PFSK-1 (cell line): Measurements from ENCODE around the gene ABCF3.

ENCODE experiments used
- FOXP2 ChIP-seq: optimal IDR thresholded peaks from 2 replicates; pipeline ENCODE3; 2011; ENCODE audit warnings: borderline replicate concordance, control low read depth, inconsistent platforms; ENCODE audit not compliant: insufficient read depth; ENCODE audit errors: extremely low read length, extremely low read depth
- POLR2AphosphoS5 ChIP-seq: IDR thresholded peaks from 2 replicates; pipeline ENCODE4 v1.6.1; 2012; ENCODE audit warnings: low read depth, mild to moderate bottlenecking, control low read depth, low read length, moderate library complexity
- REST ChIP-seq, 2 experiments: IDR thresholded peaks; 2 replicates each; pipeline versions ENCODE4 v1.6.1 to v1.8.0; 2011 to 2012; ENCODE audit warnings: low read depth in 2 of 2, low read length in 2 of 2, control low read depth in 1 of 2, inconsistent platforms in 1 of 2, mild to moderate bottlenecking in 1 of 2, moderate library complexity in 1 of 2; ENCODE audit not compliant: insufficient read depth in 1 of 2
- SIN3A ChIP-seq: IDR thresholded peaks from 2 replicates; pipeline ENCODE4 v1.6.1; 2012; ENCODE audit warnings: mild to moderate bottlenecking, low read length, moderate library complexity, borderline replicate concordance; ENCODE audit not compliant: insufficient read depth
- TAF1 ChIP-seq: IDR thresholded peaks from 2 replicates; pipeline ENCODE4 v1.6.1; 2012; ENCODE audit warnings: low read length, control low read depth, borderline replicate concordance; ENCODE audit not compliant: insufficient read depth

The ABCF3 gene

GRCh38 chr3:184184546-184185230 is 1.3 kb upstream of the ABCF3 start:
- TF ChIP-seq FOXP2, result no peak
- no peak for TF ChIP-seq REST (IDR thresholded peaks at IDR 0.05; ENCODE audit: insufficient read depth in 1 of 2, low read depth in 2 of 2, low read length in 2 of 2)
- TF ChIP-seq TAF1, result no peak
- no peak for TF ChIP-seq SIN3A
- no peak for TF ChIP-seq POLR2AphosphoS5

- TF ChIP-seq TAF1 (no peak), REST (IDR thresholded peaks at IDR 0.05; ENCODE audit: insufficient read depth in 1 of 2, low read depth in 2 of 2, low read length in 2 of 2) (no peak), FOXP2 (no peak), POLR2AphosphoS5 (peak; percentile 79), SIN3A (no peak; the same call in 1 of the 2 replicates)
These were observed 377 bp upstream of the ABCF3 start for GRCh38 chr3:184185461-184186183.

- TF ChIP-seq FOXP2, result no peak
- TF ChIP-seq POLR2AphosphoS5, result no peak
These were observed 856 bp downstream of the ABCF3 start for GRCh38 chr3:184186902-184187207.

GRCh38 chr3:184188080-184188479 is 2.1 kb downstream of the ABCF3 start:
- TF ChIP-seq POLR2AphosphoS5 (no peak), SIN3A (no peak), REST (IDR thresholded peaks at IDR 0.05; ENCODE audit: insufficient read depth in 1 of 2, low read depth in 2 of 2, low read length in 2 of 2) (no peak), FOXP2 (no peak), TAF1 (no peak)

GRCh38 chr3:184189421-184189820 is 3.4 kb downstream of the ABCF3 start:
- TF ChIP-seq REST (IDR thresholded peaks at IDR 0.05; ENCODE audit: insufficient read depth in 1 of 2, low read depth in 2 of 2, low read length in 2 of 2) (no peak), FOXP2 (no peak), POLR2AphosphoS5 (no peak), SIN3A (no peak), TAF1 (no peak)
